HUDEP-2 (cell line): ENCODE measurements around the gene SLC66A3.
"Not testable (repeated sequence)": the region's sequence is repeated elsewhere in the genome, so short reads cannot be mapped to it uniquely, and the experiment has no call there.

ENCODE experiments used
- DNase-seq, 76 experiments: peaks; one replicate each; lab custom pipeline; 2025; ENCODE audit not compliant: unreplicated experiment in 76 of 76; lab: John Stamatoyannopoulos, UW

The SLC66A3 gene

GRCh38 chr2:11160731-11161455 is 5.6 kb downstream of the SLC66A3 start:
- DNase-seq: no peak

DNA sequence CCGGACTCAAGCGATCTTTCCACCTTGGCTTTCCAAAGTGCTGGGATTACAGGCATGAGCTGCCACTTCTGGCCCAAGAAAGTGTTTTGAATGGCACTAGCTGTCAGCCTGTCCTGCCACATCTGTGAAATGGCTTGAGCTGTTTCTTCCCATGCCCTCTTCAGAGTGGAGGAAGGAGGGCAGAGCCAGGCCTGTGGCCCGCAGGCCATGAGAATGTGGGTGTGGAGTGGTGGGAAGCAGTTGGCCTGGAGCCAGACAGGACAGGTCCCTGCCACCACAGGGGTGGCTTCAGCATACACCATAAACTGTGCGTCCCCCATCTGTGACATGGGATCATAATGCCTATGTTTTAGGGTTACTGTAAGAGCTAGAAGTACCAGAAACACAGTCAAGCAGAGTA is 6.5 kb downstream of the SLC66A3 start:
- no peak for DNase-seq

DNA sequence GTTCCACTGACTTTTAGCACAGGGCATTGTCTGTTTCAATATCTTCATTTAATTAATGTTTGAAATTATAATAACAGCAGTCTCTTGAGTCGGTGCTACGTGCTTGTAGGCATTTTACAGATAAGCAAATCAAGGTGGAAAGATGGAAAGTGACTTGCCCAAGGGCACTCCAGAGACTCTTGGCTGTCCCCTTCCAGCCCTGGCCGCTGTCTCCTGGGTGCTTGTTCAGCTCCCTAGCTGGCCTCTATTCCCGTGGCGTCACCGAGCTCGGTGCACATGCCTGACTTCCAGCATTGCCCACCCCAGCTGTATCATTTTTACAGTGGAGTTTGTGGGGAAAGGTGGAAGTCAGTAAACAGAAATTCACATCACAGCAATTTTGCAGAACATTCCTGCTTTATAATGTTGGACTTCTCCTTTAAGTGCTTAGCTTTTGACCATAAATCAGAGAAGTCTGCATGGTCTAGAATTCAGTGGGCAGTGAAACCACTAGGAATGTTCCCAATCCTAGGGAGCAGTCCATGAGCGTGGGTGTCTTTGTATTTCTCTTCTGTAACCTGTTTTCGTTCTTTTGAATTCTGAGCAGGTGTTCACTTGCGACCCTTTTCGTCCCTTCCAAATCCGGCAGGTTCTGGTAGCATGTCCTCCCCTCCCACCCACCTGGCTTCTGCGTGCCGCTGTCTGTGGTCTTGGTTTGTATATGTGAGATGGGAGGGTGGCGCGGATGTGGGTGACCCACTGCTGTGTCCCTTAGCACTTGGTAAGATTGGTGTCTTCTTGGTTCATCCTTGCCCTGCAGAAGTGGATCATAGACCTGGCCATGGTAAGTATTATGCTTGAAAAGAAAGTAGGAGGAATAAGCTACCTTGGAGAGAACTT is 8.4 kb downstream of the SLC66A3 start:
- no peak for DNase-seq

- not testable (repeated sequence) for DNase-seq
Observed at GRCh38 chr2:11165046-11165445, 9.8 kb downstream of the SLC66A3 start.

- DNase-seq: no peak
Observed at GRCh38 chr2:11166476-11166875, 11.2 kb downstream of the SLC66A3 start.

DNA sequence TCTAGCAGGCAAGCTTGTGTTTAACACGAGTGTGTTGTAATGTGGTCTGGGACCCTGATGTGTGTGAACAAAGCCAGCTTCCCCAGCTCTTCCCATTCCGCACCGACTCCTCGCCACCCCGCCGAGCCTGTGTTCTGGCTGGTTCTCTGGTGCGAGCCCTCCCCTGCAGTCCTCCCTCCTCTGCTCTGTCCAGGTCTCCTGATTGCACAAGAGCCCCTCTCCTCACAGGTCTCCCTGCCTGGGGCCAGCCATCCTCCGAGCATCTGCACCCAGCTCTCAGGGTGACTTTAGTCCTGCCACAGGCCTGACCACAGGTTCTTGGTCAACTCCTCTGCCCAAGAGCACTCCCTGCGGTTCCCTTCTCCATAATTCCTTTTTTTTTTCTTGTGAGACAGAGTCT is 13.2 kb downstream of the SLC66A3 start:
- no peak for DNase-seq

GRCh38 chr2:11169333-11169732 is 14.1 kb downstream of the SLC66A3 start:
- no peak for DNase-seq

GRCh38 chr2:11174222-11174621 is 19.0 kb downstream of the SLC66A3 start:
- no peak for DNase-seq

DNA sequence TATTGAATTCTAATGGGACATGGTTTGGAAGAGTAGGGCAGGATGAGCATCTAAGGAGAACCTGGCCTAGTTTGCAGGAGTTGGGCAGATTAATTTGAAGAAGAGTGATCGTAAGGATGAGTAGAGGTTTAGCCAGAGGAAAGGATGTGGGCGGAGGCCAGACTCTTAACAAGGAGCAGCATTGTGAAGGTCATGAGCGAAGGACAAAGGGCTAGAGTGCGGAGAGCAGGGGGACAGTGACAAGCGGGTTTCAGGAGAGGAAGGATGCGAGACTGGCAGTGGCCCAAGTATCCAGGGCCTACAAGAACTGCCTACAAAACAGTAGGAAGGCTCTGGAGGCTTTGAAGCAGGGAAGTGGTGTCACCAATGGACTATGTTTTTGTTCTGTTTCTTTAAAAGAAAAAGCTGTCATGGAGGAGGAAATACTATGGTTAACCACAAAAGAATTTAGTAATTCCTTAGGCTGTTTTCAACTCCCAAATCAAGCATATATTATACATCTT is 20.1 kb downstream of the SLC66A3 start:
- no peak for DNase-seq

- no peak for DNase-seq
Observed at GRCh38 chr2:11177871-11178690, 22.8 kb downstream of the SLC66A3 start.

DNA sequence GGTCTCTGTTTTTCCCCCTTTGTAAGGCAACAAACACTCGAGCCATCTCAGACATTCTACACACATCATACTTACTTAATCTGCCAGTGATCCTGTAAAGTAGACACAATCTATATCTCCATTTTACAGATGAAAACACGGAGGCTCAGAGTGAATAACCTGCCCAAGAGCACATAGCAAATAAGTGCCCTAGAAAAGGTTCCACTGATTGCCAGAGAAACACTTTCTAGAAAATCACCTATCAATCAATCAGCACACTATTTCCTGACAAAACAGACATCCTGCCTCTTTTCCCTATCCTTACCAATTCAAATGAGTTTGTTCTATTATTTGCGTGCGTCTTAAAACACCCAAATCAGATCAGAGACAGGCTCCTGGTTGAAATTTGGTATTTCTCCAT is 23.9 kb downstream of the SLC66A3 start:
- DNase-seq: no peak

GRCh38 chr2:11179899-11180298 is 24.6 kb downstream of the SLC66A3 start:
- no peak for DNase-seq

GRCh38 chr2:11180653-11181052 is 25.4 kb downstream of the SLC66A3 start:
- no peak for DNase-seq

- no peak for DNase-seq
Observed at GRCh38 chr2:11182951-11183350, 27.7 kb downstream of the SLC66A3 start.

- no peak for DNase-seq
Observed at GRCh38 chr2:11186145-11186544, 30.9 kb downstream of the SLC66A3 start.

DNA sequence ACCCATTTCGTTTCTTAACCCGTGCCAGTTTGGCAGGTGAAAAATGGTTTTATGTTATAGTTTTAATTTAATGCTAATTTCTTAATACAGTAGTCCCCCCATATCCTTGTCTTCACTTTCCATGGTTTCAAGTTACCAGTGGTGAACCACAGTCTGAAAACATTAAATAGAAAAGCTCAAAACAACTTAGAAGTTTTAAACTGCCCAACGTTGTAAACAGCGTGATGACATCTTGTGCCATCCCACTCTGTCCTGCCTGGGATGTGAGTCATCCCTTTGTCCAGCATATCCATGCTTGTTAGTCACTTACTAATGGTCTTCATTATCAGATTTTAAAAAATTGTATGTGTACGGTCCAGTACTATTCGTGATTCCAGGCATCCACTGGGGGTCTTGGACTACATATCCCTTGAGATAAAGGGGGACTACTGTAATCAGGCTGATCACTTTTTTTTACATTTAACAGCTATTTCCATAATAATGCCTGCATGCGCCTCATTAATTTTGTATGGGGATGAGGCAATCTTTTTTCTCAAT is 31.9 kb downstream of the SLC66A3 start:
- DNase-seq: no peak

- DNase-seq: no peak
Observed at GRCh38 chr2:11187731-11188130, 32.5 kb downstream of the SLC66A3 start.

DNA sequence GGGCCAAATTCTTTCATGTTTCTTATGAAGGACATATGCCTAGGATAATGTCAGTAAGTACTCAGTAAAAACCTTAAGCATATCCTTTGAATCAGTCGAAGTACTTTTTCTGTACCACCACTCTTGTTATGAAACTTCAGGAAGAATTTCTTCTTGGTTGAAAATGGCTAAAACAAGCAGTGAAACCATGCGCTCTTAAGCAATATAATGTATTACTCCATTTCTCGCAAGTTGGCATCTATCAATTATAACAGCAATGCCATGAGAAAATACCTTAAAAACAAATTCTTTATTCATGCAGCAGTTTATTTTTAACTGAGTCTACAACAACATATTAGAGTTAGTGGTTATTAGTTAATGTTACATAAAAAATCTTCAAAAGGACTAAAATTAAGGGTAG is 41.0 kb downstream of the SLC66A3 start:
- DNase-seq: no peak

GRCh38 chr2:11200651-11201050 is 45.4 kb downstream of the SLC66A3 start:
- no peak for DNase-seq

GRCh38 chr2:11201969-11202368 is 46.7 kb downstream of the SLC66A3 start:
- no peak for DNase-seq

DNA sequence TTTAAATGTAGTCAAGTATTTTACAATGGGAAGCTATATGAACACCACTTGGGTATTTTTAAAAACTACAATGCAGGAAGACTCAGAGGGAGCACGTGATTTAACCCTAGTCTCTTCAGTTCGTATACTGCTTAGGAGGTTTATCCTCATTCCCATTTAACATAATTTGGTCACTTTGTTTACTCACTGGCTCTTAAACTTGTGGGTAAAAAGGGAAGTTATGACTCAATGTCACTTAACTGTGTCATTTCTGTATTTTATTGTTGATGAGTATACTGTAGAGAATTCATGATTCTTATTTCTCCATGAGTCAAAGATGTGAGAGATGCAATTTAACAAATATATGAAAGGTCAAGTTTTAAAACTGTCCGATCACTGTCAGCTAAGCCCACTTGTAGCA is 48.2 kb downstream of the SLC66A3 start:
- no peak for DNase-seq
